ENCODE data around the gene CD300LF. TPM values are rescaled to one million over a fixed set of nuclear protein-coding genes. Genes with fewer than 3 reads are reported as not detected.

The CD300LF gene
- total RNA-seq, 1 experiment from 2014 or later = not detected

DNA sequence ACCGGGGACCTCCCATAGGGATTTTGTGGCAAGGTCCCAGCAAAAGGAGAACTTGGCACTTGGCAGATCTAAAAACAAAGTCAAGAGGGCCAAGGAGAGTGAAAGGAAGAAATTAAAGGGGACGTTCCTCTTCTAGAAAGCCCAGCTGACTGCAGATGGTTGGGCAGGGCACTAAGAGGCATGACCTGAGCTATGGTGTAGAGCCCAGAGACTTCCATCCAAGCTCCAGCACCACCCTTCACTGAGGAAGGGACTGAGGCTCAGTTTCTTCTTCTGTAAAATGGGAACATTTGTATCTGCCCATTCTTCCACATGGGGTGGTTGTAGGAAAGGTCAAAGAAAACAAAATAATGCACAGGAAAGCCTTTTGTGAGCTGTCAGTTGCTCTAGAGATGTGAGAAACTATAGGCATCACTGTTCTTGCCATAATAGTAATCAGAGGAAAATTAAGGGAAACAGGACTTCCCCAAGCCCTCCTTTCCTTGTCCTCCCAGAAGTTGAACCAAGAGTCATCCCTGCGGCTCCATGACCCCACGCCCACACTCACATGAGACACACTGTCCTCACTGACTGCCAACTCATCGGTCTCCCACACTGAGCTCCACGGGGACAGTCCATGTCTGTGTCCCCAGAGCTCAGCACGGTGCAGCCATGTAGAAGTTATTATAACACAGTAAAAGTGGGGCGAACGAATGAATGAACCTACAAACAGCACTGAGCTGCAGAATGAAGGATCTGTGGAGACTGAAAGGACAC is 10.4 kb downstream of the CD300LF start:
- no peaks in the 10 kb centered on the region for H4K20me1 ChIP-seq (ENCODE audit: low read length)
- ChIA-PET POLR2A (ENCODE audit: unreplicated experiment) (no interaction called here), CTCF (no interaction called here)
- DNase-seq (no peak), ATAC-seq (no peak)
- H3K4me1 ChIP-seq (ENCODE audit: insufficient read depth, low read length) = no peaks in the 10 kb centered on the region
- no peak overlapping the region for H3K27ac ChIP-seq (ENCODE audit: low read length)
- no peaks in the 10 kb centered on the region for H3K9me2 ChIP-seq (replicated peaks; ENCODE audit: low read length)
- intact Hi-C loops (cut with micrococcal nuclease) = no loop called here
- H3K36me3 ChIP-seq (ENCODE audit: low read depth, low read length) = no peaks in the 10 kb centered on the region
- peaks cover 72% of the 10 kb centered on the region for H3K27me3 ChIP-seq (ENCODE audit: low read length)
- H3K9ac ChIP-seq (ENCODE audit: low read length) = no peak overlapping the region
- no peak overlapping the region for H3K4me3 ChIP-seq (ENCODE audit: low read length)
- no peak overlapping the region for H3K4me2 ChIP-seq (ENCODE audit: low read length)
- no peak overlapping the region for H2AFZ ChIP-seq (ENCODE audit: low read length)
- no peaks in the 10 kb centered on the region for H3K79me2 ChIP-seq (ENCODE audit: low read length)
- H3K9me3 ChIP-seq (ENCODE audit: low read length) = no peaks in the 10 kb centered on the region
- TF ChIP-seq, protein P1, sequence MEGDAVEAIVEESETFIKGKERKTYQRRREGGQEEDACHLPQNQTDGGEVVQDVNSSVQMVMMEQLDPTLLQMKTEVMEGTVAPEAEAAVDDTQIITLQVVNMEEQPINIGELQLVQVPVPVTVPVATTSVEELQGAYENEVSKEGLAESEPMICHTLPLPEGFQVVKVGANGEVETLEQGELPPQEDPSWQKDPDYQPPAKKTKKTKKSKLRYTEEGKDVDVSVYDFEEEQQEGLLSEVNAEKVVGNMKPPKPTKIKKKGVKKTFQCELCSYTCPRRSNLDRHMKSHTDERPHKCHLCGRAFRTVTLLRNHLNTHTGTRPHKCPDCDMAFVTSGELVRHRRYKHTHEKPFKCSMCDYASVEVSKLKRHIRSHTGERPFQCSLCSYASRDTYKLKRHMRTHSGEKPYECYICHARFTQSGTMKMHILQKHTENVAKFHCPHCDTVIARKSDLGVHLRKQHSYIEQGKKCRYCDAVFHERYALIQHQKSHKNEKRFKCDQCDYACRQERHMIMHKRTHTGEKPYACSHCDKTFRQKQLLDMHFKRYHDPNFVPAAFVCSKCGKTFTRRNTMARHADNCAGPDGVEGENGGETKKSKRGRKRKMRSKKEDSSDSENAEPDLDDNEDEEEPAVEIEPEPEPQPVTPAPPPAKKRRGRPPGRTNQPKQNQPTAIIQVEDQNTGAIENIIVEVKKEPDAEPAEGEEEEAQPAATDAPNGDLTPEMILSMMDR (conservative IDR thresholded peaks at IDR 0.05; ENCODE audit: low read depth, low read length) = no peak
- TF ChIP-seq EZH2 (IDR thresholded peaks at IDR 0.05; ENCODE audit: low read length, unreplicated experiment) (no peak), EZH2phosphoT487 (IDR thresholded peaks at IDR 0.05; ENCODE audit: borderline replicate concordance, low read length) (no peak)
- no TSS peak for BruUV-seq (replicated peaks)
- H3F3A ChIP-seq (ENCODE audit: low read length, unreplicated experiment) = no peaks in the 10 kb centered on the region

DNA sequence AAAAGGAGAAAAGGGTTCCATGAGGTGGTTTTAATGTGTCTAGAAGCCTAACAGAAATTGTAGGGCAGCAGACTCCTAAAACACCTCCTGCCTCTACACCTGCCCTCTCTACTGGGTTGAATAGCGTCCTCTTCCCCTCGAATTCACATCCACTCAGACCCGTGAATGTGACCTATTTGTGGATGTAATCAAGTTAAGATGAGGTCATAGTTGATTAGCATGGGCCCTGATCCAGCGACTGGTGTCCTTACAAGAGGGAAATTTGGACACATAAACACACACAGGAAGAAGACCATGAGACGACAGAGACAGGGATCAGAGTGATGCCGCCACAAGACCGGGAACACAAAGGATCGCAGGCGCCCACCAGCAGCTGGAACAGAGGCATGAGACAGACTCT is 13.5 kb downstream of the CD300LF start:
- H3F3A ChIP-seq (ENCODE audit: low read length, unreplicated experiment) = no peaks in the 10 kb centered on the region
- BruUV-seq (replicated peaks) = no TSS peak
- CTCF ChIA-PET = no interaction called here
- H3K9ac ChIP-seq (ENCODE audit: low read length) = no peak overlapping the region
- ATAC-seq (no peak), DNase-seq (no peak)
- POLR2A ChIA-PET (ENCODE audit: unreplicated experiment) = no interaction called here
- H3K27me3 ChIP-seq (ENCODE audit: low read length) = peaks cover 75% of the 10 kb centered on the region
- H4K20me1 ChIP-seq (ENCODE audit: low read length) = no peaks in the 10 kb centered on the region
- intact Hi-C loops (cut with micrococcal nuclease) = no loop called here
- H3K36me3 ChIP-seq (ENCODE audit: low read depth, low read length) = no peaks in the 10 kb centered on the region
- H3K27ac ChIP-seq (ENCODE audit: low read length) = no peak overlapping the region
- H3K4me2 ChIP-seq (ENCODE audit: low read length) = no peak overlapping the region
- H2AFZ ChIP-seq (ENCODE audit: low read length) = no peak overlapping the region
- no peaks in the 10 kb centered on the region for H3K4me1 ChIP-seq (ENCODE audit: insufficient read depth, low read length)
- H3K79me2 ChIP-seq (ENCODE audit: low read length) = no peaks in the 10 kb centered on the region
- H3K9me2 ChIP-seq (replicated peaks; ENCODE audit: low read length) = no peaks in the 10 kb centered on the region
- H3K9me3 ChIP-seq (ENCODE audit: low read length) = no peaks in the 10 kb centered on the region
- no peak overlapping the region for H3K4me3 ChIP-seq (ENCODE audit: low read length)
- no peak for TF ChIP-seq EZH2 (IDR thresholded peaks at IDR 0.05; ENCODE audit: low read length, unreplicated experiment)
- TF ChIP-seq, protein P1 (conservative IDR thresholded peaks at IDR 0.05; ENCODE audit: low read depth, low read length) = no peak
- TF ChIP-seq EZH2phosphoT487 (IDR thresholded peaks at IDR 0.05; ENCODE audit: borderline replicate concordance, low read length) = no peak

DNA sequence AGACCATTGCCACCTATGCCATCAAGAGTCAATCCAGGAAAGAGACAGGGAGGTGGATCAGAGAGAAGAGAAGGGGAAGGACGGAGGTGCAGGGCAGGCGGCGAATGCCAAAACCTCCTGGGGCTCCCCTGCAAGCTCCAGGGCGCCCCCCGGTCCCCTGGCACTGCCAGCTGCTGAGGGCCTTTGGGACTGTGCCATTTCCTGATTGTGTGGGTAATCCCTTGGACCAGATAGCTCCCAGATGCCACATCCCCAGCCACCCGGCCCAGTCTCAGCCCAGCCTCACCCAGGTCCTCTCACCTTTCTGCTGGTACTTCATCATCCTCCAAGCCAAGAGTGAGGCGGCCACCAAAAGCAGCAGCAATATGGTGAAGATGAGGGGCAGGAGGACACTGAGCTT is 14.7 kb downstream of the CD300LF start:
- no peak overlapping the region for H3K4me2 ChIP-seq (ENCODE audit: low read length)
- no peak overlapping the region for H3K4me3 ChIP-seq (ENCODE audit: low read length)
- no peaks in the 10 kb centered on the region for H3F3A ChIP-seq (ENCODE audit: low read length, unreplicated experiment)
- H3K9me2 ChIP-seq (replicated peaks; ENCODE audit: low read length) = no peaks in the 10 kb centered on the region
- DNase-seq (no peak), ATAC-seq (no peak)
- intact Hi-C loops (cut with micrococcal nuclease) = no loop called here
- H3K9me3 ChIP-seq (ENCODE audit: low read length) = no peaks in the 10 kb centered on the region
- no peak overlapping the region for H3K9ac ChIP-seq (ENCODE audit: low read length)
- no peaks in the 10 kb centered on the region for H4K20me1 ChIP-seq (ENCODE audit: low read length)
- ChIA-PET CTCF (interaction anchor here (0.6 kb wide), 1 partner anchor 41 kb away, joined by 5 read pairs; no protein-coding TSS in a partner anchor), POLR2A (ENCODE audit: unreplicated experiment) (no interaction called here)
- no peaks in the 10 kb centered on the region for H3K79me2 ChIP-seq (ENCODE audit: low read length)
- peaks cover 77% of the 10 kb centered on the region for H3K27me3 ChIP-seq (ENCODE audit: low read length)
- no peaks in the 10 kb centered on the region for H3K4me1 ChIP-seq (ENCODE audit: insufficient read depth, low read length)
- no TSS peak for BruUV-seq (replicated peaks)
- TF ChIP-seq, protein P1 (conservative IDR thresholded peaks at IDR 0.05; ENCODE audit: low read depth, low read length) = no peak
- no peak for TF ChIP-seq EZH2phosphoT487 (IDR thresholded peaks at IDR 0.05; ENCODE audit: borderline replicate concordance, low read length)
- TF ChIP-seq EZH2 (IDR thresholded peaks at IDR 0.05; ENCODE audit: low read length, unreplicated experiment) = no peak
- no peak overlapping the region for H2AFZ ChIP-seq (ENCODE audit: low read length)
- H3K36me3 ChIP-seq (ENCODE audit: low read depth, low read length) = no peaks in the 10 kb centered on the region
- no peak overlapping the region for H3K27ac ChIP-seq (ENCODE audit: low read length)

All from PC-3 (cell line).